H9 (cell line): Measurements from ENCODE around the gene IFI27L1. TPM values are rescaled to one million over a fixed set of nuclear protein-coding genes. Genes with fewer than 3 reads are reported as not detected.

Source experiments
- DNase-seq: peaks from one replicate; pipeline ENCODE4 v3.0.0-alpha.2; 2017
- H2AFZ ChIP-seq: one replicate; pipeline ENCODE4 v1.6.1; 2013; ENCODE audit warnings: mild to moderate bottlenecking, low read length, control low read depth, moderate library complexity
- H2AK5ac ChIP-seq: 2 replicates; pipeline ENCODE4 v1.6.1; 2013; ENCODE audit warnings: low read length, control low read depth, mixed read lengths; ENCODE audit not compliant: insufficient read length
- H2BK120ac ChIP-seq: one replicate; pipeline ENCODE4 v1.6.1; 2013; ENCODE audit warnings: low read depth, mild to moderate bottlenecking, low read length, control low read depth, inconsistent platforms; ENCODE audit not compliant: poor library complexity, severe bottlenecking
- H2BK12ac ChIP-seq: 2 replicates; pipeline ENCODE4 v1.6.1; 2013; ENCODE audit warnings: low read length, control low read depth, mixed read lengths, low read depth; ENCODE audit not compliant: insufficient read length
- H2BK15ac ChIP-seq: 2 replicates; pipeline ENCODE4 v1.6.1; 2013; ENCODE audit warnings: low read depth, low read length, control low read depth
- H2BK20ac ChIP-seq: one replicate; pipeline ENCODE4 v1.6.1; 2013; ENCODE audit warnings: low read depth, mild to moderate bottlenecking, low read length, control low read depth, inconsistent platforms; ENCODE audit not compliant: poor library complexity, severe bottlenecking
- H2BK5ac ChIP-seq: 2 replicates; pipeline ENCODE4 v1.6.1; 2013; ENCODE audit warnings: low read length, control low read depth, mixed read lengths; ENCODE audit not compliant: insufficient read length
- H3K14ac ChIP-seq: 2 replicates; pipeline ENCODE4 v1.6.1; 2013; ENCODE audit warnings: low read length, control low read depth; ENCODE audit not compliant: insufficient read depth
- H3K18ac ChIP-seq: 2 replicates; pipeline ENCODE4 v1.6.1; 2013; ENCODE audit warnings: low read depth, mild to moderate bottlenecking, mixed read lengths, low read length, control low read depth; ENCODE audit not compliant: insufficient read length
- H3K23ac ChIP-seq: 2 replicates; pipeline ENCODE4 v1.6.1; 2013; ENCODE audit warnings: low read length, control low read depth, mixed read lengths, low read depth; ENCODE audit not compliant: insufficient read length
- H3K23me2 ChIP-seq: 2 replicates; pipeline ENCODE4 v1.6.1; 2013; ENCODE audit warnings: low read depth, mild to moderate bottlenecking, mixed read lengths, low read length, control low read depth; ENCODE audit not compliant: insufficient read length, poor library complexity, severe bottlenecking
- H3K27ac ChIP-seq: 2 replicates; pipeline ENCODE4 v1.5.1; 2013; ENCODE audit warnings: low read length, control low read depth, mixed read lengths, low read depth; ENCODE audit not compliant: insufficient read length
- H3K27me3 ChIP-seq: 2 replicates; pipeline ENCODE4 v1.6.1; 2013; ENCODE audit warnings: low read length, control low read depth, inconsistent platforms; ENCODE audit not compliant: insufficient read depth
- H3K4ac ChIP-seq: 2 replicates; pipeline ENCODE4 v1.6.1; 2013; ENCODE audit warnings: low read depth, mild to moderate bottlenecking, control low read depth, inconsistent platforms, low read length, moderate library complexity
- H3K4me1 ChIP-seq: 2 replicates; pipeline ENCODE4 v1.6.1; 2013; ENCODE audit warnings: low read length, control low read depth, inconsistent platforms; ENCODE audit not compliant: insufficient read depth
- H3K4me2 ChIP-seq: 2 replicates; pipeline ENCODE4 v1.6.1; 2013; ENCODE audit warnings: low read length, control low read depth, mixed read lengths; ENCODE audit not compliant: insufficient read length, insufficient read depth
- H3K56ac ChIP-seq: 2 replicates; pipeline ENCODE4 v1.6.1; 2013; ENCODE audit warnings: low read depth, mild to moderate bottlenecking, mixed read lengths, low read length, control low read depth; ENCODE audit not compliant: insufficient read length
- H3K79me1 ChIP-seq: 2 replicates; pipeline ENCODE4 v1.6.1; 2013; ENCODE audit warnings: low read depth, mild to moderate bottlenecking, moderate library complexity, low read length, control low read depth, inconsistent platforms; ENCODE audit not compliant: insufficient read depth, poor library complexity, severe bottlenecking
- H3K79me2 ChIP-seq: 2 replicates; pipeline ENCODE4 v1.6.1; 2013; ENCODE audit warnings: low read length, control low read depth, inconsistent platforms; ENCODE audit not compliant: insufficient read depth
- H3K9ac ChIP-seq: 2 replicates; pipeline ENCODE4 v1.6.1; 2013; ENCODE audit warnings: low read length, control low read depth, mixed read lengths; ENCODE audit not compliant: insufficient read length; ENCODE audit errors: extremely low read depth
- H3K9me3 ChIP-seq: one replicate; pipeline ENCODE4 v1.6.1; 2013; ENCODE audit warnings: low read depth, low read length, inconsistent platforms; ENCODE audit not compliant: control insufficient read depth
- H3T11ph ChIP-seq: one replicate; pipeline ENCODE4 v1.6.1; 2013; ENCODE audit warnings: mild to moderate bottlenecking, low read length, control low read depth, inconsistent platforms
- H4K20me1 ChIP-seq: one replicate; pipeline ENCODE4 v1.6.1; 2013; ENCODE audit not compliant: control insufficient read depth, insufficient read length, insufficient read depth
- H4K5ac ChIP-seq: 2 replicates; pipeline ENCODE4 v1.6.1; 2013; ENCODE audit warnings: low read depth, mild to moderate bottlenecking, mixed read lengths, low read length, control low read depth; ENCODE audit not compliant: insufficient read length
- H4K8ac ChIP-seq: replicated peaks from 2 replicates; pipeline ENCODE4 v1.6.1; 2013; ENCODE audit warnings: low read length, control low read depth, mixed read lengths, low read depth; ENCODE audit not compliant: insufficient read length
- H4K91ac ChIP-seq: 2 replicates; pipeline ENCODE4 v1.6.1; 2013; ENCODE audit warnings: low read depth, mild to moderate bottlenecking, moderate library complexity, mixed read lengths, low read length, control low read depth; ENCODE audit not compliant: insufficient read length
- H3K27ac Mint-ChIP-seq, 3 experiments: 2 replicates in 2 of 3; 3 replicates in 1 of 3; pipeline ENCODE4 v1.8.0; 2020 to 2021; ENCODE audit warnings: mixed read lengths in 3 of 3, mild to moderate bottlenecking in 1 of 3, moderate library complexity in 1 of 3
- H3K27me3 Mint-ChIP-seq: 2 replicates; pipeline ENCODE4 v1.8.0; 2021; ENCODE audit warnings: low read depth, mild to moderate bottlenecking, moderate library complexity, mixed read lengths
- H3K36me3 Mint-ChIP-seq, 3 experiments: 2 replicates in 2 of 3; 3 replicates in 1 of 3; pipeline ENCODE4 v1.8.0; 2020 to 2021; ENCODE audit warnings: low read depth in 3 of 3, mixed read lengths in 3 of 3; ENCODE audit not compliant: insufficient read depth in 1 of 3
- H3K4me1 Mint-ChIP-seq, 2 experiments: 2 replicates each; pipeline ENCODE4 v1.8.0; 2020; ENCODE audit warnings: mixed read lengths in 2 of 2
- H3K4me3 Mint-ChIP-seq, 2 experiments: 2 replicates in 1 of 2; 3 replicates in 1 of 2; pipeline ENCODE4 v1.8.0; 2020 to 2021; ENCODE audit warnings: mild to moderate bottlenecking in 2 of 2, mixed read lengths in 2 of 2, moderate library complexity in 1 of 2
- H3K9me3 Mint-ChIP-seq, 2 experiments: 2 replicates in 1 of 2; 3 replicates in 1 of 2; pipeline ENCODE4 v1.8.0; 2020; ENCODE audit warnings: mild to moderate bottlenecking in 2 of 2, mixed read lengths in 2 of 2, moderate library complexity in 1 of 2
- CTCF ChIP-seq: fragments of 200-600 bp; sonication (generic); conservative IDR thresholded peaks from 3 replicates; pipeline ENCODE4 v1.8.0; 2021; ENCODE audit warnings: antibody characterized with exemption, mild to moderate bottlenecking
- WGBS: extraction: QIAGEN DNeasy Blood & Tissue Kit; methylation state at CpG from one replicate; pipeline ENCODE4 v1.1.7; 2013; ENCODE audit warnings: missing lambda C conversion rate, low lambda C conversion rate, mixed read lengths; ENCODE audit not compliant: insufficient read length; ENCODE audit errors: extremely low coverage; 5-methylcytosine and 5-hydroxymethylcytosine counted together
- total RNA-seq: library from RNA; stranded (reverse); gene quantifications from 2 replicates; pipeline ENCODE4 v1.2.1, GENCODE V29; 2021

The IFI27L1 gene
- total RNA-seq, 1 experiment from 2014 or later, result 27.4 TPM

DNA sequence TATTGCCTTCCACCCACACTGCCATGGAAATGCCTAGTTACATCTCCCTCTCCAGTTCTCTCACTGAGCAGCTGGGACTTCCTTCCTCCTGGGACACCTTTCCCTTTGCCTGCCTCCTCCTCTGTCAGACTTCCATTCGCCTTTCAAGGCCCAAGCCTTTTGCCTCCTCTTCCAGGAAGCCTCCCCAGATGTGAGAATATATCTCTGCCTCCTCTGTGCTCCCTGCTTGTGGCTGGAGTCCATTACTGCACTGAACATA, 45.2 kb downstream of the IFI27L1 start:
- no peaks in the 10 kb centered on the region; the same call in 1 of the 2 replicates for H3K4me1 ChIP-seq
- Mint-ChIP-seq H3K27me3 (peaks cover 13% of the 10 kb centered on the region), H3K36me3 (no peaks in the 10 kb centered on the region), H3K27ac (peak overlapping the region in 1 of 3 experiments; percentile 17; a peak in 1 of 7 replicates), H3K4me3 (no peak overlapping the region), H3K9me3 (no peaks in the 10 kb centered on the region; a peak in 1 of 5 replicates), H3K4me1 (peaks cover 16% of the 10 kb centered on the region in 2 experiments)
- H2BK120ac ChIP-seq, result no peak overlapping the region
- H3K79me2 ChIP-seq, result no peaks in the 10 kb centered on the region
- no peak overlapping the region for H2BK5ac ChIP-seq
- DNase-seq, result no peak
- no peak overlapping the region for H3T11ph ChIP-seq
- H3K56ac ChIP-seq, result no peak overlapping the region
- peaks cover 7% of the 10 kb centered on the region for H3K23me2 ChIP-seq
- H3K18ac ChIP-seq, result no peak overlapping the region
- H3K9ac ChIP-seq, result no peak overlapping the region
- no peaks in the 10 kb centered on the region for H4K20me1 ChIP-seq
- H4K8ac ChIP-seq, result no peak overlapping the region
- no peak overlapping the region for H2AFZ ChIP-seq
- H3K27ac ChIP-seq, result no peak overlapping the region
- no CpG with 5 or more reads among the region's 1 CpG for WGBS
- H4K91ac ChIP-seq, result no peak overlapping the region
- H3K23ac ChIP-seq, result no peak overlapping the region
- no peak overlapping the region for H2BK12ac ChIP-seq
- H4K5ac ChIP-seq, result no peak overlapping the region
- no peaks in the 10 kb centered on the region for H3K27me3 ChIP-seq
- H2AK5ac ChIP-seq, result no peak overlapping the region
- TF ChIP-seq CTCF, result no peak
- H3K79me1 ChIP-seq, result no peaks in the 10 kb centered on the region
- no peaks in the 10 kb centered on the region for H3K9me3 ChIP-seq
- no peak overlapping the region for H2BK15ac ChIP-seq
- no peak overlapping the region for H2BK20ac ChIP-seq
- no peak overlapping the region for H3K4me2 ChIP-seq
- H3K4ac ChIP-seq, result no peak overlapping the region
- H3K14ac ChIP-seq, result no peak overlapping the region
